Bronchial epithelial cell (primary cell): ENCODE measurements around the gene DMD. TPM values are rescaled to one million over a fixed set of nuclear protein-coding genes. Genes with fewer than 3 reads are reported as not detected.
A peak's percentile ranks its signal among the peaks of the same experiment; 100 is the strongest.

Experiments used
- DNase-seq: peaks from one replicate; pipeline ENCODE4 v3.0.0-alpha.2; 2010; ENCODE audit warnings: low read depth
- FAIRE-seq: peaks from 2 replicates; lab custom pipeline; 2011; peaks lifted over from hg19 to GRCh38; lab: Jason Lieb, UNC
- H3K27me3 ChIP-seq: 2 replicates; pipeline ENCODE4 v1.5.1; 2011; ENCODE audit warnings: low read length; ENCODE audit not compliant: control insufficient read depth, insufficient read depth
- H3K36me3 ChIP-seq: 2 replicates; pipeline ENCODE4 v1.5.1; 2011; ENCODE audit warnings: low read length; ENCODE audit not compliant: control insufficient read depth, insufficient read depth
- H3K4me3 ChIP-seq: 2 replicates; pipeline ENCODE4 v1.5.1; 2011; ENCODE audit warnings: mild to moderate bottlenecking, low read depth, low read length, control low read depth
- total RNA-seq: library from RNA; depleted of rRNA; stranded (reverse); fragments of >200 nt; gene quantifications from 2 replicates; pipeline ENCODE4 v1.2.1, GENCODE V29; 2014
- TF ChIP-seq, protein P1 (sequence below): IDR thresholded peaks from 2 replicates; pipeline ENCODE4 v1.5.1; 2011; ENCODE audit warnings: mild to moderate bottlenecking, moderate library complexity, low read length, control low read depth, inconsistent platforms; ENCODE audit not compliant: insufficient read depth, severe bottlenecking

The DMD gene
- total RNA-seq, 1 donor from 2014 or later: 4.5 TPM

DNA sequence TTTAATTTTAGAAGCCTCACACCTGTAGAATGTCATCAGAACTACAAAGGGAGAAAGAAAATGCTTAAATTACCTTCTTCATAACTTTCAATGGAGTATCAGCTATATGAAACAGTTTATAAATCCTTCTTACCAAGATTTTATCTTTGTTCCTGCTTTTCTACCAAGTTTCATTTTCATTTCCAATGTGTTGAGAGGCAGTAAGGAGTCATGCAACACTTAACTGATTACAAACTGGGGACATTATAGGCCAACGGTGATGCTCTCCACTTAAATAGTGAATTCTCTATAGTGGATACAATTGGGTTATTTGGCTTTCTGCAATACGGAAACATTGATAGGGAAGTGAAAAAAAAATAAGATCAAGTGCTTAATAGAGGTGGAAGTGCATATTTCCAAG, 1994.3 kb downstream of the DMD start:
- no peak for DNase-seq
- TF ChIP-seq, protein P1, sequence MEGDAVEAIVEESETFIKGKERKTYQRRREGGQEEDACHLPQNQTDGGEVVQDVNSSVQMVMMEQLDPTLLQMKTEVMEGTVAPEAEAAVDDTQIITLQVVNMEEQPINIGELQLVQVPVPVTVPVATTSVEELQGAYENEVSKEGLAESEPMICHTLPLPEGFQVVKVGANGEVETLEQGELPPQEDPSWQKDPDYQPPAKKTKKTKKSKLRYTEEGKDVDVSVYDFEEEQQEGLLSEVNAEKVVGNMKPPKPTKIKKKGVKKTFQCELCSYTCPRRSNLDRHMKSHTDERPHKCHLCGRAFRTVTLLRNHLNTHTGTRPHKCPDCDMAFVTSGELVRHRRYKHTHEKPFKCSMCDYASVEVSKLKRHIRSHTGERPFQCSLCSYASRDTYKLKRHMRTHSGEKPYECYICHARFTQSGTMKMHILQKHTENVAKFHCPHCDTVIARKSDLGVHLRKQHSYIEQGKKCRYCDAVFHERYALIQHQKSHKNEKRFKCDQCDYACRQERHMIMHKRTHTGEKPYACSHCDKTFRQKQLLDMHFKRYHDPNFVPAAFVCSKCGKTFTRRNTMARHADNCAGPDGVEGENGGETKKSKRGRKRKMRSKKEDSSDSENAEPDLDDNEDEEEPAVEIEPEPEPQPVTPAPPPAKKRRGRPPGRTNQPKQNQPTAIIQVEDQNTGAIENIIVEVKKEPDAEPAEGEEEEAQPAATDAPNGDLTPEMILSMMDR: no peak
- FAIRE-seq: no peak
- no peaks in the 10 kb centered on the region for H3K27me3 ChIP-seq
- no peak overlapping the region for H3K4me3 ChIP-seq
- H3K36me3 ChIP-seq: no peaks in the 10 kb centered on the region

DNA sequence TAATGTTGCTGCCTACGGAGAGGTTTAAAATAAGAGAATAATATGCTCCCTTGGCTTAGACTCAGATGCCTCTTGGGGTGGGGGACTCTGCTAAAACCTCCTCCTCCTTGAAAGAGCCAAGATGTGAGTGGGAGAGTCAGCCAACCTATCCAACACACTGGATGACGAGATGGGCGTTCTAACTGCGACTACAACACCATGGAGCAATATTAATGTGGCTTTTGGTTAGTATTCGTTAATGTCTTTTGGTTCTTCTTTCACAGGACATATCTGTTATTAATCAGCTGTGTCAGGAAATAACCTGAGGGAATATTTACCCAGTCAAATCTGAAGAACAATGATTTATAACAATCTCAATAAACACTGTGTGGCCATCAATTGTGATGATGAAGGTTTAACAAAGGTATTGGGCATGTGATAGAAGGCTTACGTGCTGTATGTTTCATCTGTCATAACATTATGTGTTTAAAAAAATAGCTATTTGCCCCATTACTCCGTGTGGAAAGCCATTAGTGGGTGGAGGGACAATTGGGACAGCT, 1996.0 kb downstream of the DMD start:
- Histone ChIP-seq H3K36me3 (no peaks in the 10 kb centered on the region), H3K4me3 (no peak overlapping the region), H3K27me3 (no peaks in the 10 kb centered on the region)
- TF ChIP-seq, protein P1: no peak
- FAIRE-seq: no peak
- no peak for DNase-seq

DNA sequence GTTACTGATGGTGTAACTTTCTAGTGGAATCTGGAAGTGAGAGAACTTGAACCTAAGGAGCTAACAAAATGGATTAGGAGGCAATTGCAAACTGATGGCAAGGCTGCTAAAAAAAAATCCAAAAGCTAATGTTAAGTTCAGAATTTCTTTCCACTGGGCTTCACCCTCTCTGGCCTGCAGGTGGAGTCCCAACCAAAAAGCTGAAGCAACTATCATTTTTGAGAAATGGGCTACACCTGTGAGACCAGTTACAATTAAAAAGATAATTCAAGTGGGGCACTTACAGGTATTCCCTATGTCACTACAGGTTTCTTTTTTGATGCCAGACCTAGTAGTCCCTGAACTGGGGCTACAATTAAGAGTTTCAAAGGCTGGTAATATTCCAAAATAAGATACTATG, 1997.4 kb downstream of the DMD start:
- H3K4me3 ChIP-seq: no peak overlapping the region
- no peak for FAIRE-seq
- no peaks in the 10 kb centered on the region for H3K27me3 ChIP-seq
- DNase-seq: peak; percentile 26
- TF ChIP-seq, protein P1: peak; percentile 47
- H3K36me3 ChIP-seq: no peaks in the 10 kb centered on the region

DNA sequence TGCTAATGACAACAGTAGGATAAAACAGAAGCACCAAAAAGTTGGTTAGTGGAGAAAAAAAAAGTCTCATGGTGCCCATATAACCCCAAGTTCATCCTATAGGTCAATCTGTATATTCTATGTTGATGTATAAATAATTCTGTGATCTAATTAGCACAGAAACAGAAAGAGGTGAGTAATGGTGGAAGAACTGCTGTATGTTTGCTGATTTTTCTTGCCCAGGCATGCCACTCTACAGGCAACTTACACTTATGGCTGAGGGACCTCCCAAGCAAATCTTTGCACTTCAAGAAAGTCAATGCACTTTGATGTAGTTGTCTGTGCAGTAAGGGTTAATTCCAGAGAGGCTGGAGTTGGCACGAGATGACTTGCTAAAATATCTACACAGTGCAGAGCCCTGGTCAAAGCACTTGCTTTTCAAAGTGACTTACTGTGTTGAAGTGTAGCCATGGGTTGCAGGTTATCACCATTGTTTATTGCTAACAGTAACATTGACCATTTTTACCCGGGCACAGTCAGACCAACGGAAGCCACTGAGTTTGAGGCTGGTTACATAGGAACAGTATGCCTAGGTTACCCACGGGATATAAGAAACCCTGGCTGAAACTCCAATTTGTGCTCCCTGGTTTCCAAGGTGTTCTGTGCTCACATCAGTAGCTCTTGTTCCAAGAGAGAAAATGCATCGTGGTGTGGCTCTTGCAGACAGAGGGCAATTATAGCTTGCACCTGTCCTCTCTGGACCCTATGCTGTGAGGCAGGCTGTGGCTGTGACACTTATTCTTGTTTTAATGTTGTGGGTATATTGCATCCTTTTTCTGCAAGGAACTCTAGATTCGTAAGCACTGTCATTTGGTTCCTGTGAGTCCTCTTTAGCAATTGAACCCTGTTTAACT, 1998.2 kb downstream of the DMD start:
- DNase-seq (peak; percentile 71), FAIRE-seq (no peak)
- no peaks in the 10 kb centered on the region for H3K36me3 ChIP-seq
- no peaks in the 10 kb centered on the region for H3K27me3 ChIP-seq
- TF ChIP-seq, protein P1: no peak
- H3K4me3 ChIP-seq: no peak overlapping the region

DNA sequence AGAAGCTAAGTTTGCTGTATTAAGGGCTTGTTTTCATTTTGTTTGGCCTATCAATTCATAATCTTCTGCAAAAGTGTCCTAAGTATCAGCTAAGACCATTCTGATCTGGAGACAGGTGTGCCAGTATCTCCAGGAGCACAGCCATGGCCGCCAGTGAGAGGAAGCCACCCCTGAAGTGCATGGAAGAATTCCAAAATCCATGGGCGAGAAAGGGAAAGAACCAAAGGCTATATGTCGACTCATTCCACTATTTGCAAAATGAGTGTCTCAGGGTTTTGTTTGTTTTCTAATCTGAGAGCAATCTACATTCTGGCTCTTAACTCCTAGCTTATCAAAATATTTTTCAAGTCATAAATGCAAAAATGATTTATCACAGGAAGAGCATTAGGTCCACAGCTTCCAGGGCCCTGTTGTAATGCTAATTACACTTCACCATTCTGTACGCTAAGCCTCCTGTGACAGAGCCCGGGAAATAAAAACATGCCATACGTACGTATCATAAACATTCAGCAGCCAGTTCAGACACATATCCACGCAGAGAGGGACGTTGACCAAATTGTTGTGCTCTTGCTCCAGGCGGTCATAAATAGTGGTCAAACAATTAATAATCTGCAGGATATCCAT, 2002.2 kb downstream of the DMD start:
- FAIRE-seq (no peak), DNase-seq (peak; percentile 52)
- TF ChIP-seq, protein P1: no peak
- H3K27me3 ChIP-seq: no peaks in the 10 kb centered on the region
- no peaks in the 10 kb centered on the region for H3K36me3 ChIP-seq
- no peak overlapping the region for H3K4me3 ChIP-seq
